HG03280 (cell line): ENCODE measurements around the gene USP4.
A peak's percentile ranks its signal among the peaks of the same experiment; 100 is the strongest.

Source experiments
- ATAC-seq: cut with Tn5 transposase; IDR thresholded peaks from one replicate; pipeline ENCODE4 v1.9.1; 2021; ENCODE audit warnings: mild to moderate bottlenecking, moderate library complexity; ENCODE audit not compliant: unreplicated experiment

Gene USP4

DNA sequence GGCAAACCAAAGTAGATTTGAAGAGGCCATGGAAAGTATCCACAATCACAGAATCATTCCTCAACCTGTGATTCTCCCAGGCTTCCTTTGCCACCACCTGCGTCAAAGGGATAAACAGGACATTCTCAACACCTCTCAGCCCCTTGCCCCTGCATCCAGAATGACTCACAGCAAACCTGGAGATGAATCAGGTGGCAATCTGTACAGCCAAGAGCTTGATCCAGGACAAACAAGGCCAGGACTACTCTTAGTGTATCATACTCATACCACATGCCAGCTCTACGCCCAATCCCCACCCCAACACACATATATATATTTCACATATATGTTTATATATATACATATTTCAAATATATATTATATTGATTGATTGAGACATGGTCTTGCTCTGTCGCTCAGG, 39.3 kb downstream of the USP4 start:
- no peak for ATAC-seq

GRCh38 chr3:49298511-49298910, 41.3 kb downstream of the USP4 start:
- ATAC-seq, result no peak

- no peak for ATAC-seq
Measured at GRCh38 chr3:49296781-49297411, 43.0 kb downstream of the USP4 start.

DNA sequence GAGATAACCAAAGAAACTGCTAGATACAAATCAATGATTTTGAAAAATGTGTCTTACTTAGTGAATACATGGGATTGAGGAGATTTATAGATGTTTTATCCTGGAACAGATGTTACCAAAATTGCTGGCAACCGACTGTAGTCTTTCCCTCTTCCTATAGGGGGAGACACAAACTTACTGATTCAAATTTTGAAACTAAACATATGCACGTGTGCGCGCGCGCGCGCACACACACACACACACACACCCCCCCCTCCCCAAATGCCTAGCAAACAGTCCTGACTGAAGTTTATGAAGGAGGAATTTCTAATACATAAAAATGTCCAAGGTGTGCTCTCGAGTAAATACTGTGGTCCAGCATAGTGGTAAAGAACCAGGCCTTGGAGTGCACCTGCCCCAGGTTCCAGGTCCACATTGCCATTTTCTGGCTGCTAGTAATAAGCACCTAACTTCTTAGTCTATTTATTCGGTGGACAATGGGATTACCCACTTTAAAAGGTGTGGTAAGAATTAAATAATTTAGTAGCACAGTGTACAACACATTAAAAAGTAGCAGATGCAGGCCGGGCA, 44.3 kb downstream of the USP4 start:
- no peak for ATAC-seq

GRCh38 chr3:49294343-49294742, 45.5 kb downstream of the USP4 start:
- ATAC-seq, result no peak

- no peak for ATAC-seq
Measured at GRCh38 chr3:49283997-49284396, 55.9 kb downstream of the USP4 start.

- ATAC-seq, result no peak
Measured at GRCh38 chr3:49279376-49279775, 60.5 kb downstream of the USP4 start.

DNA sequence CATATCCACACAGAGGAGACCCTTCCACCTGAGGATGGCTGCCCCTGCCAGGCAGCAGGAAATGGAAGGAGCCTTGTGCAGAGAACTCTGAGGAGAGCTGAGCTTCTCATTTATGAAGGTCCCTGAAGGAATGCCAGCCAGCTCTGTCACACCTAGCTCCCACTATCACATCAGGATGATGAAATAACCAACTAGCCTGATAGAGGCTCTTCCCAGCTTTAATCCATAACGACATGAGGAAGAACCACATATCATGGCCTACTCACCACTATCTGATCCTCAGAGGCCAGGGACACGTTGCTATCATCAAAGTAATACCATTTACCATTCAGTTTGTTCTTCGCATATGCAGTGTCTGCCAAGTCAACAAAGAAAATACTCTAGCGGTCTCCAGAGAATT, 61.3 kb downstream of the USP4 start:
- no peak for ATAC-seq

- no peak for ATAC-seq
Measured at GRCh38 chr3:49277383-49277775, 62.5 kb downstream of the USP4 start.

DNA sequence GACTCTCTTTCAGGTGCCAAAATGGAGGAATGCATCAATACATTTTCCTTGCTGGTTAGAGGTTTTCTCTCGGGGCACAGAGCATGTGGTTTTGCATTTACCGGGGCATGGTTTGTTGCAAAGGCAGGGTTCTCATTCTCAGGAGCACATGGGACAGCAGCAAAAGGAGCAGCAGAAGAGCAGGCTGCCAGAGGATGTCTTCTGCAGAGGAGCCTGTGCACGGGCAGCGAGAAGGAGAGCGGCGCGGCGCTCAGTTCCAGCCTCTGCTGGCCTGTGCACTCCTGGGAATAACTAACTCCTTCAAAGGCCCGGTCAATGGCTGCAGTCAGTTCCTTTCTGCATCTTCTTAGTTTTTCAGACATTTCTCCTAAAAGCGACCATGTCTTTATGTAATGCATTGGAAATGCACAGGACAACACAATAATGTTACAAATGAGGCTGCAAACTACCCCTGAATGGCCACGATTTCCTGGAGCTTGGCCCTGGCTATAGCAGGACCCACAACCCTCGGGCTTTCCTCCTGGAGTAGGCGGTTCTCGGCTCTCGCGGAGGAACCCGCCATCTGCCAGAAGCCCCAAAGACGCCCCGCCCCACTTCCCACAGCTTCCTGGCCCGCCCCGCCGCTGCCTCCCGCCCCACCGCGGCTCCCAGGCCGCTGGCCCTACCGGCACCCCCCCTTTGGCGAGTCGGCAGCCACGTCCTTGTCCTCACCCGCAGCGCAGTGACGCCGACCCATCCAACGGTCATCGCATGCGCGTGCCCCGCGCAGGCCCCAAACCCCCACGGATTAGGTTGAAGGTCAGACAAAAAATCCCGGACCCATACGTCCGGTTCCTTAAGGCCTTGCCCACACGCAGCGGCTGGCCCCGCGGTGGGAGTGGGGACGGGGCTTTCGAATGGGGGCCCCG, 63.1 kb downstream of the USP4 start, which contains the start of gene C3orf62:
Gene C3orf62 (minus strand): TSS at position 758 of the 908 bp plus-strand sequence. CDS start 360 bp downstream, at position 398.
- peak; percentile 76 for ATAC-seq

DNA sequence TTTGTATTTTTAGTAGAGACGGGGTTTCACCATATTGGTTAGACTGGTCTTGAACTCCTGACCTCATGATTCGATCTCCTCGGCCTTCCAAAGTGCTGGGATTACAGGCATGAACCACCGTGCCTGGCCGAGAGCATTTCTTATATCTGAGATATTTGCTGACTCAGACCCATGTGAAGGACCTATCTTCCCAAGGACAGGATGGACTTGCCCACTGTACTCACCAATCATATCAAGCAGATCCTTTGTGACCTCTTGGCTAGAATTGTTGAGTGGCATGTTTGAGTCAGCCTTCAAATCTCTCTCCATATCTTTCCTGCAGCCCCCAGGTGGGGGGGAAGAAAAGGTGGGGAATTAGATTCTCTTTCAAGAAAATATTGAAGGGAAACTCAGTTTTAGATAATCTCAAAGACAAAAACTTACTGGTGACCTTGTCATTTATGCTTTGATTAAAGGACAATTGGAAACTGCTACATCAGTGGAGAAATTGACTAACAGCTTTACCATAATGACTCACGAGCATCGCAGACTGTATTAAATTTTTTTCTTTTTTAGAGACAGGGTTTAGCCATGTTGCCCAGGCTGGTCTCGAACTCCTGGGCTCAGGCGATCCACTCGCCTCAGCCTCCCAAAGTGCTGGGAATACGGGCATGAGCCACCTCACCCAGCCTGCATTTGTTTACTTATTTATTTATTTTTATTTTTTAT, 65.9 kb downstream of the USP4 start:
- ATAC-seq, result no peak

DNA sequence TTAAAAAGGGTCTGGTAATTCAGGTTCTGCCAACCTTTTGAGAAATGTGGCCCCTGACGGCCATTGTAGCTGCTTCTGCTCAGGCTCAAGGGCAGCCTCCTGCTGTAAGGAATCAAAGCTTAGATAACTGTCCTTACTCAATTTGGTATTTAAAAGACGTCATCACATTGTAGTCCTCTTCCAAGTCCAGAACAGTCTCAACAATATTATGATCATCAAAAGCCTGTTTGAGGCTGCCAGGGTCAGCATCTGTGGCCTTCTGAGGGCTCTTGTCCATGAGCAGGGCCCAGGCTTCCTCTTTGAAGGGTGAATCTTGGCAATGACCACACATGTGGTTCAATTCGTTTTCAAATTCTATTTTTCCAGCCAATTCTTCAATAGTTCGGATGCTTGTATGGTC, 68.8 kb downstream of the USP4 start:
- no peak for ATAC-seq

DNA sequence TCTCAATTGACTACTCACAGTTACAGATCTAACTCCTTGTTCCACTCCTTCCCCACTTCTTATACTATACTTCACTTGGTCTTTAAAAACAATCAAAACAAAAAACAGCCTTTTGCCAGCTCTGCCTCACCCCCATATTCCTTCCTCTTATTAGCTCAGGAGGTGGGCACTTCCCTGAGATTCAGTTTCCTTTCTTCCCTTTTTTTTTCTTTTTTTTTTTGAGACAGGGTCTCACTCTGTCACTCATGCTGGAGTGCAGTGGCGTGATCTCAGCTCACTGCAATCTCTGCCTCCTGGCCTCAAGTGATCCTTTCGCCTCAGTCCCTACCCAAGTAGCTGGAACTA, 69.7 kb downstream of the USP4 start:
- no peak for ATAC-seq

DNA sequence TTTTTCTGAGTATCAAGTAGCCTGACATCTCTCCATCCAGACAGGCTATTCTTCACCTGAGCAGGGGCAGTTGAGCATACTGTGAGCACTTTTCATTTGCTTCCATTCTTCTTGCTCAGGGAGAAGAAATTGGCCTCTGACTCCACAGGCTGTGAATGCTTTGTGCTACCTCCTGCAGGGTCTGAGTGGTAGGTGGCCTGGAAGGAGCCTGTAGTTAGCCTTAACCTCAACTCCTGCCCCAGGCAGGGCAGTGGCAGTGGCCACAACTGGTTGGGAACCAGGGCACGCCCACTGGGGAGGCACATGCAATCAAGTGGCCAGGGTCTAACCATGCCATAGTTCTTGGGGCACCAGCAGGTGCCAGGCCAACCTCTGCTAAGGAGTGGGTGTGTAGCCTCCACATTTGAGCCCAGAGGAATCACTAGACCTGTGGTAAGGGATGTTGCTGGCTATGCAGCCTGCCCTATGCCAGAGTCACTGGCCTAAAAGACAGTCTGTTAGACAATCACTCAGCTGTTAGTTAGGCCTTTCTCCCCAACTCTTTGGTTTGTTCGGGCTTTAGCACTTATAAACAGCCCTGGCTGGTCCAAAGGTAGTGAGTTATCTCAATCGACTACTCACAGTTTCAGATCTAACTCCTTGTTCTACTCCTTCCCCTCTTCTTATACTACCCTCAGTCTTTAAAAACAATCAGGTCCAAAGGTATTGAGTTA, 70.3 kb downstream of the USP4 start:
- no peak for ATAC-seq

GRCh38 chr3:49266410-49267095, 73.3 kb downstream of the USP4 start:
- ATAC-seq, result no peak

- ATAC-seq, result no peak
Measured at GRCh38 chr3:49265661-49266386, 74.0 kb downstream of the USP4 start.

DNA sequence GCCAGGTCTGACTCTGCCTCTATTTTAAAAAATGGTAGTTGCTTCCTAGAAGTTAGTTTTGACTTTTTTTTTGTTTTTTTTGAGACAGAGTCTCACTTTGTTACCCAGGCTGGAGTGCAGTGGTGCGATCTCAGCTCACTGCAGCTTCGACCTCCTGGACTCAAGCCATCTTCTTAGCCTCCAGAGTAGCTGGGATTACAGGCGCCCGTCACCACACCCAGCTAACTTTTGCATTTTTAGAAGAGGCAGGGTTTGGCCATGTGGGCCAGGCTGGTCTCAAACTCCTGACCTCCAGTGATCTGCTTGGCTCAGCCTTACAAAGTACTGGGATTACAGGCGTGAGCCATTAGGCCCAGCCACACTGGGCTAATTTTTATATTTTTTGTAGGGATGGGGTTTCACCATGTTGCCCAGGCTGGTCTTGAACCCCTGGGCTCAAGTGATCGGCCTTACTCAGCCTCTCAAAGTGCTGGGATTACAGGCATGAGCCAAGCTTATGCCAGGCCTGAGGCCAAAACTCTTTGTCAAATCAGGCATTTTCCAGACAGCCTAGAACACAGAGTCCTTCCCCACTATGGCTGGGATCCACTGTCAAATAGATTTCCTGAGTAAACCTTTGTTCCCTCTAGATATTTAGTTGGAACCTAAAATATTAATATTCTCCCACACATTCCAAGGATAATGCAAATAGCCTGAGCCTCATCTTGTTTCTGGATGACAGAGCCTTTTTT, 76.5 kb downstream of the USP4 start:
- no peak for ATAC-seq

DNA sequence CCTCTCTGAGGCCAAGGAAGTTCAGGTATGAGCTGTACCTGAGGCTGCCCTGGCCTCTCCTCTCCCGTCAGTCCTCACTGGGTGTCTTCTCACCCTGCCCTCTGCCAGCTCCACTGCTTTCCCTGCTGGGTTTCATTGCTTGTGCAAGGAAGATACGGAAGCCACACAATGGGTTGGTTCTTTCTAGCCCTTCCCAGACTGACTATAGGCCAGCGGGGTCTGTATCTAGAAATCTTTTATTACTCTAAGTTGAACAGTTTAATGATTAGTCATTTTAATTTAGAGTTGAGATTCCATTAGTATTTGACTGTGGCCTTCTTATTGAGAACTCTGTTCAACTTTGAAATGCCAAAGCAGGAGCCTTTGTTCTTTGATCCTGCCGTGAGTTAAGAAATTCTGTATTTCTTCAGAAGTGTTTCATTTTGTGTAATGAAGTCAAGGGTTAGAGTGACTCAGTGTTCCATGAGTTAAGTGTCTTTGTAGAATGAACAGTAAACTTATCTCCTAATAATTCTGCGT, 79.0 kb downstream of the USP4 start:
- ATAC-seq, result no peak

- no peak for ATAC-seq
Measured at GRCh38 chr3:49257187-49257586, 82.7 kb downstream of the USP4 start.
